GM23338 (cell line): ENCODE data around the gene UBFD1. TPM values are rescaled to one million over a fixed set of nuclear protein-coding genes. Genes with fewer than 3 reads are reported as not detected.

Experiments used
- ATAC-seq: fragments of 200-7000 bp; cut with Tn5 transposase; 3 replicates; pipeline ENCODE4 v1.9.1; 2020
- DNase-seq: peaks from one replicate; pipeline ENCODE4 v3.0.0-alpha.2; 2015; ENCODE audit warnings: low spot score
- H2AFZ ChIP-seq: fragments of 200-600 bp; sonication (generic); 2 replicates; pipeline ENCODE4 v1.8.0; 2016; ENCODE audit warnings: antibody characterized with exemption, mild to moderate bottlenecking, moderate library complexity
- H3F3A ChIP-seq: fragments of 200-600 bp; sonication (generic); replicated peaks from 2 replicates; pipeline ENCODE4 v1.8.0; 2017; ENCODE audit warnings: antibody characterized with exemption, mixed run types, low read depth
- H3K27ac ChIP-seq: fragments of 200-600 bp; sonication (generic); 2 replicates; pipeline ENCODE4 v1.6.1; 2016; ENCODE audit warnings: low read depth
- H3K27me3 ChIP-seq: fragments of 200-600 bp; sonication (generic); 2 replicates; pipeline ENCODE4 v1.8.0; 2016; ENCODE audit warnings: mild to moderate bottlenecking, mixed run types, moderate library complexity; ENCODE audit not compliant: insufficient read depth
- H3K36me3 ChIP-seq: fragments of 200-600 bp; sonication (generic); 2 replicates; pipeline ENCODE4 v1.8.0; 2016; ENCODE audit warnings: mild to moderate bottlenecking; ENCODE audit not compliant: insufficient read depth
- H3K4me1 ChIP-seq: fragments of 200-600 bp; sonication (generic); 2 replicates; pipeline ENCODE4 v1.8.0; 2016; ENCODE audit warnings: mild to moderate bottlenecking, moderate library complexity; ENCODE audit not compliant: insufficient read depth
- H3K4me2 ChIP-seq: fragments of 200-600 bp; sonication (generic); 2 replicates; pipeline ENCODE4 v1.7.1; 2017; ENCODE audit warnings: mixed run types
- H3K4me3 ChIP-seq: fragments of 200-600 bp; sonication (generic); 2 replicates; pipeline ENCODE4 v1.6.1; 2016; ENCODE audit warnings: mixed run types
- H3K79me2 ChIP-seq: fragments of 200-600 bp; sonication (generic); replicated peaks from 2 replicates; pipeline ENCODE4 v1.8.0; 2017; ENCODE audit warnings: mild to moderate bottlenecking; ENCODE audit not compliant: insufficient read depth
- H3K9me2 ChIP-seq: fragments of 200-600 bp; sonication (generic); 2 replicates; pipeline ENCODE4 v1.8.0; 2017; ENCODE audit not compliant: insufficient read depth
- H4K20me1 ChIP-seq: fragments of 200-600 bp; sonication (generic); replicated peaks from 2 replicates; pipeline ENCODE4 v1.8.0; 2017; ENCODE audit warnings: mild to moderate bottlenecking; ENCODE audit not compliant: insufficient read depth
- H3K27ac Mint-ChIP-seq: 2 replicates; pipeline ENCODE4 v1.8.0; 2020; ENCODE audit warnings: inconsistent platforms, mild to moderate bottlenecking, moderate library complexity, mixed read lengths
- H3K27me3 Mint-ChIP-seq: 3 replicates; pipeline ENCODE4 v1.8.0; 2022; ENCODE audit warnings: low read depth, mild to moderate bottlenecking, moderate library complexity, mixed read lengths, inconsistent platforms; ENCODE audit not compliant: insufficient read depth, poor library complexity
- H3K36me3 Mint-ChIP-seq: 3 replicates; pipeline ENCODE4 v1.8.0; 2021; ENCODE audit warnings: low read depth, mild to moderate bottlenecking, inconsistent platforms, moderate library complexity, mixed read lengths
- H3K4me1 Mint-ChIP-seq: 3 replicates; pipeline ENCODE4 v1.8.0; 2020; ENCODE audit warnings: mild to moderate bottlenecking, inconsistent platforms, mixed read lengths
- H3K4me3 Mint-ChIP-seq: 3 replicates; pipeline ENCODE4 v1.8.0; 2021; ENCODE audit warnings: moderate library complexity, mild to moderate bottlenecking, inconsistent platforms, mixed read lengths
- H3K9me3 Mint-ChIP-seq: 3 replicates; pipeline ENCODE4 v1.8.0; 2020; ENCODE audit warnings: moderate library complexity, mild to moderate bottlenecking, inconsistent platforms, mixed read lengths
- CREB1 ChIP-seq: fragments of 250-450 bp; sonication (Bioruptor Pico); IDR thresholded peaks from 2 replicates; pipeline ENCODE4 v1.5.0; 2020; ENCODE audit warnings: low read depth, mild to moderate bottlenecking, moderate library complexity
- EZH2 ChIP-seq: fragments of 200-600 bp; sonication (generic); IDR thresholded peaks from one replicate; pipeline ENCODE4 v1.8.0; 2017; ENCODE audit warnings: antibody characterized with exemption, mild to moderate bottlenecking, low read depth; ENCODE audit not compliant: unreplicated experiment
- JUNB ChIP-seq: IDR thresholded peaks from one replicate; pipeline ENCODE4 v1.6.1; 2016; ENCODE audit warnings: antibody characterized with exemption; ENCODE audit not compliant: unreplicated experiment
- NANOG ChIP-seq: IDR thresholded peaks from 2 replicates; pipeline ENCODE4 v1.6.1; 2016; ENCODE audit warnings: antibody characterized with exemption, borderline replicate concordance
- POLR2AphosphoS5 ChIP-seq: IDR thresholded peaks from 2 replicates; pipeline ENCODE4 v1.6.1; 2016; ENCODE audit warnings: antibody characterized with exemption, low read depth
- STAT1 ChIP-seq: IDR thresholded peaks from one replicate; pipeline ENCODE4 v1.6.1; 2016; ENCODE audit warnings: antibody characterized with exemption; ENCODE audit not compliant: unreplicated experiment
- ZNF114 ChIP-seq: fragments of 250-450 bp; sonication (Bioruptor Pico); IDR thresholded peaks from 2 replicates; pipeline ENCODE4 v1.5.0; 2020; ENCODE audit warnings: mild to moderate bottlenecking, moderate library complexity
- ZNF331 ChIP-seq: fragments of 250-450 bp; sonication (Bioruptor Pico); IDR thresholded peaks from 2 replicates; pipeline ENCODE4 v1.5.0; 2020; ENCODE audit warnings: low read depth, mild to moderate bottlenecking, moderate library complexity
- polyA plus RNA-seq: library from polyadenylated mRNA; unstranded; fragments of >200 nt; fragmentation: Nextera tagmentation; extraction: Ambion mirVana; gene quantifications from 2 replicates; pipeline ENCODE4 v1.2.1, GENCODE V29; 2016
- total RNA-seq: library from RNA; depleted of rRNA; stranded (reverse); fragments of >200 nt; shearing (Covaris generic); gene quantifications from 2 replicates; pipeline ENCODE4 v1.2.3, GENCODE V29; 2014
- TF ChIP-seq, protein P1 (sequence below), 2 experiments: fragments of 200-600 bp in 1 of 2; sonication (generic) in 1 of 2; conservative IDR thresholded peaks; 2 replicates each; pipeline versions ENCODE4 v1.5.1 to v1.6.1; 2016 to 2017; ENCODE audit warnings: antibody characterized with exemption in 2 of 2, low read depth in 2 of 2, mild to moderate bottlenecking in 2 of 2, moderate library complexity in 1 of 2
- TF ChIP-seq, protein P2 (sequence below): fragments of 250-450 bp; sonication (Bioruptor Pico); IDR thresholded peaks from 2 replicates; pipeline ENCODE4 v1.5.0; 2020; ENCODE audit warnings: mild to moderate bottlenecking, moderate library complexity

Gene UBFD1
- total and polyA plus RNA-seq, 2 experiments from 2014 or later: 28.5 to 249 TPM

DNA sequence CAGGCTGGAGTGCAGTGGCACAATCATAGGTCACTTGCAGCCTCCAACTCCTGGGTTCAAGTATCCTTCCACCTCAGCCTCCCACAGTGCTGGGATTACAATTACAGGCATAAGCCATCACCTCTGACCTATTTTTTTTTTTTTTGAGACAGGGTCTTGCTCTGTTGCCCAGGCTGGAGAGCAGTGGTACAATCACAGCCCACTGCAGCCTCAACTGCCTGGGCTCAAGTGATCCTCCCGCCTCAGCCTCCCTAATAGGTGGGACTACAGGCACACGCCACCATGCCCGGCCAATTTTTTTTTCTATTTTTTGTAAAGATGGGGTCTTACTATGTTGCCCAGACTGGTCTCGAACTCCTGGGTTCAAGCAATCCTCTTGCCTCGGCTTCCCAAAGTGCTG, 41.6 kb upstream of the UBFD1 start (continued):
- TF ChIP-seq, protein P1, sequence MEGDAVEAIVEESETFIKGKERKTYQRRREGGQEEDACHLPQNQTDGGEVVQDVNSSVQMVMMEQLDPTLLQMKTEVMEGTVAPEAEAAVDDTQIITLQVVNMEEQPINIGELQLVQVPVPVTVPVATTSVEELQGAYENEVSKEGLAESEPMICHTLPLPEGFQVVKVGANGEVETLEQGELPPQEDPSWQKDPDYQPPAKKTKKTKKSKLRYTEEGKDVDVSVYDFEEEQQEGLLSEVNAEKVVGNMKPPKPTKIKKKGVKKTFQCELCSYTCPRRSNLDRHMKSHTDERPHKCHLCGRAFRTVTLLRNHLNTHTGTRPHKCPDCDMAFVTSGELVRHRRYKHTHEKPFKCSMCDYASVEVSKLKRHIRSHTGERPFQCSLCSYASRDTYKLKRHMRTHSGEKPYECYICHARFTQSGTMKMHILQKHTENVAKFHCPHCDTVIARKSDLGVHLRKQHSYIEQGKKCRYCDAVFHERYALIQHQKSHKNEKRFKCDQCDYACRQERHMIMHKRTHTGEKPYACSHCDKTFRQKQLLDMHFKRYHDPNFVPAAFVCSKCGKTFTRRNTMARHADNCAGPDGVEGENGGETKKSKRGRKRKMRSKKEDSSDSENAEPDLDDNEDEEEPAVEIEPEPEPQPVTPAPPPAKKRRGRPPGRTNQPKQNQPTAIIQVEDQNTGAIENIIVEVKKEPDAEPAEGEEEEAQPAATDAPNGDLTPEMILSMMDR (conservative IDR thresholded peaks at IDR 0.05; ENCODE audit: low read depth in 2 of 2): no peak
- no peak for TF ChIP-seq EZH2
- TF ChIP-seq ZNF331 (CRISPR knock-in tag): no peak
- TF ChIP-seq STAT1: no peak
- TF ChIP-seq, protein P2, sequence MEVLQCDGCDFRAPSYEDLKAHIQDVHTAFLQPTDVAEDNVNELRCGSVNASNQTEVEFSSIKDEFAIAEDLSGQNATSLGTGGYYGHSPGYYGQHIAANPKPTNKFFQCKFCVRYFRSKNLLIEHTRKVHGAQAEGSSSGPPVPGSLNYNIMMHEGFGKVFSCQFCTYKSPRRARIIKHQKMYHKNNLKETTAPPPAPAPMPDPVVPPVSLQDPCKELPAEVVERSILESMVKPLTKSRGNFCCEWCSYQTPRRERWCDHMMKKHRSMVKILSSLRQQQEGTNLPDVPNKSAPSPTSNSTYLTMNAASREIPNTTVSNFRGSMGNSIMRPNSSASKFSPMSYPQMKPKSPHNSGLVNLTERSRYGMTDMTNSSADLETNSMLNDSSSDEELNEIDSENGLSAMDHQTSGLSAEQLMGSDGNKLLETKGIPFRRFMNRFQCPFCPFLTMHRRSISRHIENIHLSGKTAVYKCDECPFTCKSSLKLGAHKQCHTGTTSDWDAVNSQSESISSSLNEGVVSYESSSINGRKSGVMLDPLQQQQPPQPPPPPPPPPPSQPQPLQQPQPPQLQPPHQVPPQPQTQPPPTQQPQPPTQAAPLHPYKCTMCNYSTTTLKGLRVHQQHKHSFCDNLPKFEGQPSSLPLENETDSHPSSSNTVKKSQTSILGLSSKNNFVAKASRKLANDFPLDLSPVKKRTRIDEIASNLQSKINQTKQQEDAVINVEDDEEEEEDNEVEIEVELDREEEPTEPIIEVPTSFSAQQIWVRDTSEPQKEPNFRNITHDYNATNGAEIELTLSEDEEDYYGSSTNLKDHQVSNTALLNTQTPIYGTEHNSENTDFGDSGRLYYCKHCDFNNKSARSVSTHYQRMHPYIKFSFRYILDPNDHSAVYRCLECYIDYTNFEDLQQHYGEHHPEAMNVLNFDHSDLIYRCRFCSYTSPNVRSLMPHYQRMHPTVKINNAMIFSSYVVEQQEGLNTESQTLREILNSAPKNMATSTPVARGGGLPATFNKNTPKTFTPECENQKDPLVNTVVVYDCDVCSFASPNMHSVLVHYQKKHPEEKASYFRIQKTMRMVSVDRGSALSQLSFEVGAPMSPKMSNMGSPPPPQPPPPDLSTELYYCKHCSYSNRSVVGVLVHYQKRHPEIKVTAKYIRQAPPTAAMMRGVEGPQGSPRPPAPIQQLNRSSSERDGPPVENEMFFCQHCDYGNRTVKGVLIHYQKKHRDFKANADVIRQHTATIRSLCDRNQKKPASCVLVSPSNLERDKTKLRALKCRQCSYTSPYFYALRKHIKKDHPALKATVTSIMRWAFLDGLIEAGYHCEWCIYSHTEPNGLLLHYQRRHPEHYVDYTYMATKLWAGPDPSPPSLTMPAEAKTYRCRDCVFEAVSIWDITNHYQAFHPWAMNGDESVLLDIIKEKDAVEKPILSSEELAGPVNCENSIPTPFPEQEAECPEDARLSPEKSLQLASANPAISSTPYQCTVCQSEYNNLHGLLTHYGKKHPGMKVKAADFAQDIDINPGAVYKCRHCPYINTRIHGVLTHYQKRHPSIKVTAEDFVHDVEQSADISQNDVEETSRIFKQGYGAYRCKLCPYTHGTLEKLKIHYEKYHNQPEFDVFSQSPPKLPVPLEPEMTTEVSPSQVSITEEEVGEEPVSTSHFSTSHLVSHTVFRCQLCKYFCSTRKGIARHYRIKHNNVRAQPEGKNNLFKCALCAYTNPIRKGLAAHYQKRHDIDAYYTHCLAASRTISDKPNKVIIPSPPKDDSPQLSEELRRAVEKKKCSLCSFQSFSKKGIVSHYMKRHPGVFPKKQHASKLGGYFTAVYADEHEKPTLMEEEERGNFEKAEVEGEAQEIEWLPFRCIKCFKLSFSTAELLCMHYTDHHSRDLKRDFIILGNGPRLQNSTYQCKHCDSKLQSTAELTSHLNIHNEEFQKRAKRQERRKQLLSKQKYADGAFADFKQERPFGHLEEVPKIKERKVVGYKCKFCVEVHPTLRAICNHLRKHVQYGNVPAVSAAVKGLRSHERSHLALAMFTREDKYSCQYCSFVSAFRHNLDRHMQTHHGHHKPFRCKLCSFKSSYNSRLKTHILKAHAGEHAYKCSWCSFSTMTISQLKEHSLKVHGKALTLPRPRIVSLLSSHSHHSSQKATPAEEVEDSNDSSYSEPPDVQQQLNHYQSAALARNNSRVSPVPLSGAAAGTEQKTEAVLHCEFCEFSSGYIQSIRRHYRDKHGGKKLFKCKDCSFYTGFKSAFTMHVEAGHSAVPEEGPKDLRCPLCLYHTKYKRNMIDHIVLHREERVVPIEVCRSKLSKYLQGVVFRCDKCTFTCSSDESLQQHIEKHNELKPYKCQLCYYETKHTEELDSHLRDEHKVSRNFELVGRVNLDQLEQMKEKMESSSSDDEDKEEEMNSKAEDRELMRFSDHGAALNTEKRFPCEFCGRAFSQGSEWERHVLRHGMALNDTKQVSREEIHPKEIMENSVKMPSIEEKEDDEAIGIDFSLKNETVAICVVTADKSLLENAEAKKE (CRISPR knock-in tag): no peak
- no peak for TF ChIP-seq POLR2AphosphoS5

DNA sequence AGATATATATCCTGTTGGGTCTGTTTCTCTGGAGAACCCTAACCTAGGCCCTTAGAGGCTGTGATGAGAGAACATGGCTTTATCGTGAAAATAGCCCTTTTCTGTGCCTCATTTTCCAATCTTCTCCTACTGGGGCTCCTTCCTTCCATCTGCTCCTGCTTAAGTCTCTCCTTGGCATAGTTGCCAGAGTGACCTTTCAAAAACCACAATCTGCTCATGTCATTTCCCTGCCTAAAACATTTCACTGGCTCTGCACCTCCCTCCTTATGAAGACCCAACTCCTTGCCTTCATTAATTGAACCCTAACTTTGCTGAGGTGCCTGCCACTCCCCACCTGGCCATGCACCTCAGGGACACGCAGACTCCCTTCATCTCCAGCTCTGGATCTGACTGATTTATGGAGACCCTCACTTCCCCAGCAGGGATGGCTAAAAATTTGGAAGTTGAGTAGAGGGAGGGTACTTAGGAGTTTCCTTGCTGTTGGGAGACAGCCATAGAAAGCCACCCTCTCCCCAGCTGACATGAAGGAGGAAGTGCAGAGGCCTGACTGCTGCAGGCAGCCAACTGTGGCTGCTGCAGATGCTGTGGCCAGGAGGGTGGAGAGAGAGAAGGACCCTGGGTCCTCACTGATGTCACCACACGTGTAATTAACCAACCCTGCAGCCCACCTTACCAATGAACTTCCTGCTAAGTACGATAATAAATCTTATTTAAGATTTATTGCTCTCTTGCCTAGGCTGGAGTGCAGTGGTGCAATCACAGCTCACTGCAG, 41.0 kb upstream of the UBFD1 start:
- H2AFZ ChIP-seq: no peak overlapping the region
- H3K4me1 ChIP-seq: no peaks in the 10 kb centered on the region
- H3K36me3 Mint-ChIP-seq: peaks cover 25% of the 10 kb centered on the region
- H3K4me3 Mint-ChIP-seq: no peak overlapping the region; the same call in 2 of the 3 replicates
- no peak overlapping the region for H3K4me3 ChIP-seq
- no peaks in the 10 kb centered on the region for H3K9me2 ChIP-seq
- DNase-seq (no peak), ATAC-seq (no peak)
- no peak overlapping the region for H3K27ac Mint-ChIP-seq
- H3F3A ChIP-seq: no peaks in the 10 kb centered on the region
- no peak overlapping the region for H3K27ac ChIP-seq
- no peaks in the 10 kb centered on the region for H3K27me3 ChIP-seq
- H3K4me2 ChIP-seq: no peak overlapping the region
- no peaks in the 10 kb centered on the region for H3K79me2 ChIP-seq
- H3K4me1 Mint-ChIP-seq: no peaks in the 10 kb centered on the region
- no peaks in the 10 kb centered on the region for H3K27me3 Mint-ChIP-seq
- H3K36me3 ChIP-seq: no peaks in the 10 kb centered on the region; the same call in 1 of the 2 replicates
- H3K9me3 Mint-ChIP-seq: no peaks in the 10 kb centered on the region; the same call in 2 of the 3 replicates
- H4K20me1 ChIP-seq: no peaks in the 10 kb centered on the region; the same call in 1 of the 2 replicates
- TF ChIP-seq NANOG (no peak), STAT1 (no peak), CREB1 (CRISPR knock-in tag) (no peak), JUNB (no peak), ZNF331 (CRISPR knock-in tag) (no peak), ZNF114 (no peak)
